Mesendoderm (in vitro differentiated cells): ENCODE results near the gene MET.
"Not testable (repeated sequence)": the region's sequence is repeated elsewhere in the genome, so short reads cannot be mapped to it uniquely, and the experiment has no call there.

Source experiments
- DNase-seq: peaks from one replicate; pipeline ENCODE4 v3.0.0; 2013
- H2AK5ac ChIP-seq: 2 replicates; pipeline ENCODE4 v1.6.1; 2013; ENCODE audit warnings: low read length, inconsistent platforms
- H2BK120ac ChIP-seq: 2 replicates; pipeline ENCODE4 v1.6.1; 2013; ENCODE audit warnings: low read depth, mild to moderate bottlenecking, low read length, moderate library complexity, mixed read lengths
- H2BK15ac ChIP-seq: replicated peaks from 2 replicates; pipeline ENCODE4 v1.6.1; 2013; ENCODE audit warnings: low read depth, mild to moderate bottlenecking, moderate library complexity
- H2BK5ac ChIP-seq: 2 replicates; pipeline ENCODE4 v1.6.1; 2013; ENCODE audit warnings: low read length, inconsistent platforms
- H3K18ac ChIP-seq: 2 replicates; pipeline ENCODE4 v1.6.1; 2013; ENCODE audit warnings: mild to moderate bottlenecking, low read length, mixed read lengths
- H3K23ac ChIP-seq: one replicate; pipeline ENCODE4 v1.6.1; 2013; ENCODE audit warnings: low read length
- H3K27ac ChIP-seq: 2 replicates; pipeline ENCODE4 v1.5.1; 2013; ENCODE audit warnings: low read depth, mild to moderate bottlenecking, inconsistent platforms, low read length, moderate library complexity
- H3K27me3 ChIP-seq: 2 replicates; pipeline ENCODE4 v1.6.1; 2013; ENCODE audit warnings: low read length, control low read depth, mild to moderate bottlenecking, inconsistent platforms; ENCODE audit not compliant: insufficient read depth, poor library complexity
- H3K36me3 ChIP-seq: 2 replicates; pipeline ENCODE4 v1.6.1; 2013; ENCODE audit warnings: low read length, inconsistent platforms; ENCODE audit not compliant: control insufficient read depth, insufficient read depth
- H3K4ac ChIP-seq: one replicate; pipeline ENCODE4 v1.6.1; 2013; ENCODE audit warnings: low read depth, mild to moderate bottlenecking, low read length, moderate library complexity
- H3K4me1 ChIP-seq: 2 replicates; pipeline ENCODE4 v1.6.1; 2013; ENCODE audit warnings: low read depth, low read length, inconsistent platforms; ENCODE audit not compliant: control insufficient read depth
- H3K4me2 ChIP-seq: 2 replicates; pipeline ENCODE4 v1.6.1; 2013; ENCODE audit warnings: low read length
- H3K4me3 ChIP-seq: 2 replicates; pipeline ENCODE4 v1.5.1; 2013; ENCODE audit warnings: mild to moderate bottlenecking, low read length
- H3K56ac ChIP-seq: one replicate; pipeline ENCODE4 v1.6.1; 2013; ENCODE audit warnings: low read length
- H3K79me1 ChIP-seq: 2 replicates; pipeline ENCODE4 v1.6.1; 2013; ENCODE audit warnings: low read length, inconsistent platforms
- H3K79me2 ChIP-seq: 2 replicates; pipeline ENCODE4 v1.6.1; 2013; ENCODE audit warnings: mild to moderate bottlenecking, low read length; ENCODE audit not compliant: control insufficient read depth, insufficient read depth
- H3K9ac ChIP-seq: 2 replicates; pipeline ENCODE4 v1.6.1; 2013; ENCODE audit warnings: low read length, inconsistent platforms
- H4K5ac ChIP-seq: one replicate; pipeline ENCODE4 v1.6.1; 2013; ENCODE audit warnings: low read length
- H4K8ac ChIP-seq: one replicate; pipeline ENCODE4 v1.6.1; 2013; ENCODE audit warnings: low read depth, mild to moderate bottlenecking, control low read depth, low read length, moderate library complexity
- WGBS: extraction: QIAGEN DNeasy Blood & Tissue Kit; methylation state at CpG from one replicate; pipeline ENCODE4 v1.1.7; 2013; ENCODE audit warnings: low lambda C conversion rate, missing lambda C conversion rate; ENCODE audit not compliant: insufficient coverage; ENCODE audit errors: extremely low coverage; 5-methylcytosine and 5-hydroxymethylcytosine counted together

Gene MET

DNA sequence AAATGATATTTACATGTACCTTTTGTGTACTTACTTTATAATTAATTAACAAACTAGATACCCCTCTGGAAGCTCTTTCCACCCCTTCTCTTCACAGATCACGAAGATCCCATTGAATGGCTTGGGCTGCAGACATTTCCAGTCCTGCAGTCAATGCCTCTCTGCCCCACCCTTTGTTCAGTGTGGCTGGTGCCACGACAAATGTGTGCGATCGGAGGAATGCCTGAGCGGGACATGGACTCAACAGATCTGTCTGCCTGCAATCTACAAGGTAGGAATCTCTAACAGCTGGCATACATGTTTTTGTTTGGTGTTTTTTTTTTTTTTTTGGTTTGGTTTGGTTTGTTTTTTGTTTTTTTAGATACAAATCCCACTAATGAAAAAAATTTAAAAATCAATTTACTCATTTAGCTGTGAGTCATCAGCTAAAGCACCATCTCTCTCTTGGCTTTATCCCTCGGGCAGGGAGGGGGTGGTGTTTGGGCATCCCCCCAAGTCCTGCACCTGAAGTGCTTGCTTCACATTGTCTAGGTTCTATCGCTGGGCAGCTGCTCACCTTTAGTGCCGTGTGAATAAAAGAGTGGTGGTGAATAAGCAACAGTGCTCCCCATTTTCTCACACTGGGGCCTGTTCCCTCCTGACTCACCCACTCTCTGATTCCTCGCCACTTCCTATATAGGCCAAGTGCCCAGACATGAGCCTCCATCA, 68.9 kb downstream of the MET start:
- no peak overlapping the region for H3K56ac ChIP-seq
- no peak overlapping the region for H3K4me3 ChIP-seq

DNA sequence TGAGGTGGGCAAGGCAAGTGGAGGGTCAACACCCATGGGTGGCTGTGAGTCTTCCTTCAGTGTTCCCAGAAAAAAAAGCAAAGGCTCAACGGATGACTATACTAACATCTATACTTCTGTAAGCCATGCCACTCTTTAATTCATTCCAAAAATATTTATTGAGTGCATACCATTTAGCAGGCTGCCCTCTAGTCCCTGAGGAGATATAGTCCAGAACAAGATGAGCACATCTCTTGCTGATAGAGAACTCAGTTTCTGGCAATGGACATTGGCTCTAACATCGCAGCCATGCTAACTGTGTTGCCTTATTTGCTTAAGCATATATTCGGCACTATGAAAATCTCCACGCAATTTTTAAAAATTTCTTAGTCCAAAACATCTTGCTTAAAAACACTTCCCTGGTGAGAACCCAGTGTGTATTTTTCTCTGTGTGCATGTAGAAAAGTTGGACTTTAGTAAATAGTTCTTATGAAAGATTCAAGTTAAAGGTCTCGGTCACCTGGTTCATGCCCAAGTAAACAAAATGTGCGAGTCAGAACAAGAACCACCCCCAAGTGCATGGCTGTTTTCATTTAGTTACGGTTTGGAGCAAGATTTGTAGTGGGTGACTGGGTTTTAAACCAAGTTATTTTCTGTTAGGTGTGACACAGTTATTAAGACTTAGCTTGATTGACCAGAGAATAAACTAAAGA, 69.8 kb downstream of the MET start:
- Histone ChIP-seq H2AK5ac (no peak overlapping the region), H4K5ac (no peak overlapping the region), H3K79me2 (no peaks in the 10 kb centered on the region), H2BK120ac (no peak overlapping the region), H4K8ac (no peak overlapping the region), H3K9ac (no peak overlapping the region), H3K4me3 (no peak overlapping the region), H2BK5ac (no peak overlapping the region), H3K23ac (no peak overlapping the region), H3K27ac (no peak overlapping the region), H3K56ac (no peak overlapping the region), H3K27me3 (no peaks in the 10 kb centered on the region), H2BK15ac (no peak overlapping the region), H3K4me1 (no peaks in the 10 kb centered on the region), H3K79me1 (no peaks in the 10 kb centered on the region), H3K4me2 (no peak overlapping the region), H3K18ac (no peak overlapping the region), H3K36me3 (no peaks in the 10 kb centered on the region), H3K4ac (no peak overlapping the region)
- no CpG with 5 or more reads among the region's 7 CpGs for WGBS
- DNase-seq, result no peak

More for the DNA sequence above, 68.9 kb downstream of the MET start:
- H2BK15ac ChIP-seq, result no peak overlapping the region
- H3K79me2 ChIP-seq, result no peaks in the 10 kb centered on the region
- H3K27ac ChIP-seq, result no peak overlapping the region
- H2AK5ac ChIP-seq, result no peak overlapping the region
- no peak overlapping the region for H3K9ac ChIP-seq
- WGBS, result no CpG with 5 or more reads among the region's 9 CpGs
- H3K4me1 ChIP-seq, result no peaks in the 10 kb centered on the region
- no peak overlapping the region for H3K23ac ChIP-seq
- H3K18ac ChIP-seq, result no peak overlapping the region
- H3K27me3 ChIP-seq, result no peaks in the 10 kb centered on the region
- no peak overlapping the region for H3K4ac ChIP-seq
- no peak overlapping the region for H2BK120ac ChIP-seq
- no peaks in the 10 kb centered on the region for H3K36me3 ChIP-seq
- H2BK5ac ChIP-seq, result no peak overlapping the region
- no peak for DNase-seq
- no peak overlapping the region for H4K8ac ChIP-seq
- H3K4me2 ChIP-seq, result no peak overlapping the region
- H3K79me1 ChIP-seq, result no peaks in the 10 kb centered on the region
- H4K5ac ChIP-seq, result no peak overlapping the region

DNA sequence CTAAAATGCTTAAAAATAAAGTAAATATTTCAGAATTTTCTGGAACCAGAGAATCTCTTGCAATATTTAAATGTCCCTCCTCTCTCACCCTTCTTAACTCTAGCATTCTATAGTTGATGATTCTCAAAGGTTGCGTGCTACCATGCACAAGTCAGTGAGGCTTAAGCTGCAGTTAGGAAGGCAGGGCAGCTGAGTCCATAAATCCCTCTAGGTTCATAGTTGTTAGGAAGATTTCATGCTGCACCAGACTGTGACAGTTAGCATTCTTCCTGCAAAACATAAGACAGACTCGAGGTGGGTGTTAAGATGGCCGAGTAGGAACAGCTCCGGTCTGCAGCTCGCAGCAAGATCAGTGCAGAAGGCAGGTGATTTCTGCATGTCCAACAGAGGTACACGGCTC, 70.6 kb downstream of the MET start:
- Histone ChIP-seq H3K27me3 (no peaks in the 10 kb centered on the region), H3K79me1 (no peaks in the 10 kb centered on the region), H3K36me3 (no peaks in the 10 kb centered on the region), H3K4me3 (no peak overlapping the region), H3K18ac (no peak overlapping the region), H3K79me2 (no peaks in the 10 kb centered on the region), H3K27ac (no peak overlapping the region), H2BK120ac (no peak overlapping the region), H3K4me1 (no peaks in the 10 kb centered on the region), H2BK5ac (no peak overlapping the region), H4K8ac (no peak overlapping the region), H3K4ac (no peak overlapping the region), H4K5ac (no peak overlapping the region), H3K4me2 (no peak overlapping the region), H3K9ac (no peak overlapping the region), H2AK5ac (no peak overlapping the region), H3K56ac (no peak overlapping the region), H2BK15ac (no peak overlapping the region), H3K23ac (no peak overlapping the region)
- no peak for DNase-seq
- WGBS, result no CpG with 5 or more reads among the region's 6 CpGs

DNA sequence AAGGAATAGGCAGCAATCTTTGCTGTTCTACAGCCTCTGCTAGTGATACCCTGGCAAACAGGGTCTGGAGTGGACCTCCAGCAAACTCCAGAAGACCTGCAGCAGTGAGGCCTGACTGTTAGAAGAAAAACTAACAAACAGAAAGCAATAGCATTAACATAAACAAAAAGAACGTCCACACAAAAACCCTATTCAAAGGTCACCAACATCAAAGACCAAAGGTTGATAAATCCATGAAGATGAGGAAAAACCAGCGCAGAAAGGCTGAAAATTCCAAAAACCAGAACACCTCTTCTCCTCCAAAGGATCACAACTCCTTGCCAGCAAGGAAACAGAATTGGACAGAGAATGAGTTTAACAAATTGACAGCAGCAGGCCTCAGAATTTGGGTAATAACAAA, 71.8 kb downstream of the MET start:
- not testable (repeated sequence) for H3K4me1 ChIP-seq, H4K8ac ChIP-seq, H3K4me2 ChIP-seq, H3K18ac ChIP-seq, H3K4ac ChIP-seq, H3K27ac ChIP-seq, H3K56ac ChIP-seq, H3K27me3 ChIP-seq, H3K23ac ChIP-seq, H4K5ac ChIP-seq, DNase-seq, H3K4me3 ChIP-seq, H2BK120ac ChIP-seq, H3K79me2 ChIP-seq, H3K9ac ChIP-seq, H3K36me3 ChIP-seq, H3K79me1 ChIP-seq, H2BK5ac ChIP-seq, H2AK5ac ChIP-seq, H2BK15ac ChIP-seq
- WGBS, result no CpG with 5 or more reads among the region's 2 CpGs

DNA sequence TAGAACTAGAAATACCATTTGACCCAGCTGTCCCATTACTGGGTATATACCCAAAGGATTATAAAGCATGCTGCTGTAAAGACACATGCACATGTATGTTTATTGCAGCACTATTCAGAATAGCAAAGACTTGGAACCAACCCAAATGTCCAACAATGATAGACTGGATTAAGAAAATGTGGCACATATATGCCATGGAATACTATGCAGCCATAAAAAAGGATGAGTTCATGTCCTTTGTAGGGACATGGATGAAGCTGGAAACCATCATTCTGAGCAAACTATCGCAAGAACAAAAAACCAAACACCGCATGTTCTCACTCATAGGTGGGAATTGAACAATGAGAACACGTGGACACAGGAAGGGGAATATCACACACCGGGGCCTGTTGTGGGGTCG, 74.4 kb downstream of the MET start:
- H4K8ac ChIP-seq, H3K4me3 ChIP-seq, H3K79me2 ChIP-seq, H2BK15ac ChIP-seq, H3K4me1 ChIP-seq, H3K4me2 ChIP-seq, H3K27me3 ChIP-seq, DNase-seq, H2AK5ac ChIP-seq, H2BK120ac ChIP-seq, H3K56ac ChIP-seq, H3K79me1 ChIP-seq, H3K36me3 ChIP-seq, H3K18ac ChIP-seq, H3K9ac ChIP-seq, H3K4ac ChIP-seq, H3K23ac ChIP-seq, H4K5ac ChIP-seq, H2BK5ac ChIP-seq, H3K27ac ChIP-seq: not testable (repeated sequence)
- no CpG with 5 or more reads among the region's 5 CpGs for WGBS
